GM19099 (cell line): ENCODE measurements around the gene CCNF.

Experiments
- POLR2A ChIP-seq: IDR thresholded peaks from 3 replicates; pipeline ENCODE4 v1.6.1; 2011; ENCODE audit warnings: low read depth; ENCODE audit not compliant: insufficient read length; ENCODE audit errors: extremely low read depth

The CCNF gene

GRCh38 chr16:2484898-2485508 lies 55.8 kb downstream of the CCNF start:
- no peak for TF ChIP-seq POLR2A

- no peak for TF ChIP-seq POLR2A
Observed at GRCh38 chr16:2485811-2486507, 56.7 kb downstream of the CCNF start.

- peak; percentile 30 for TF ChIP-seq POLR2A
Observed at GRCh38 chr16:2486645-2487516, 57.6 kb downstream of the CCNF start.

GRCh38 chr16:2487517-2487842 lies 58.2 kb downstream of the CCNF start:
- TF ChIP-seq POLR2A: no peak

- no peak for TF ChIP-seq POLR2A
Observed at GRCh38 chr16:2487903-2488531, 58.8 kb downstream of the CCNF start.

GRCh38 chr16:2489581-2489980 lies 60.3 kb downstream of the CCNF start:
- TF ChIP-seq POLR2A: no peak

- TF ChIP-seq POLR2A: no peak
Observed at GRCh38 chr16:2490190-2491105, 61.2 kb downstream of the CCNF start.

- TF ChIP-seq POLR2A: no peak
Observed at GRCh38 chr16:2492292-2492691, 63.0 kb downstream of the CCNF start.

- no peak for TF ChIP-seq POLR2A
Observed at GRCh38 chr16:2493605-2494004, 64.4 kb downstream of the CCNF start.

GRCh38 chr16:2494616-2495015 lies 65.4 kb downstream of the CCNF start:
- TF ChIP-seq POLR2A: no peak

- no peak for TF ChIP-seq POLR2A
Observed at GRCh38 chr16:2495041-2495440, 65.8 kb downstream of the CCNF start.

GRCh38 chr16:2496223-2497115 lies 67.2 kb downstream of the CCNF start:
- TF ChIP-seq POLR2A: no peak

GRCh38 chr16:2497116-2497630 lies 67.9 kb downstream of the CCNF start:
- TF ChIP-seq POLR2A: no peak
